GM12872 (cell line): ENCODE results near the gene EXOC4.

Experiments
- TF ChIP-seq, protein P1 (sequence below): IDR thresholded peaks from 3 replicates; pipeline ENCODE4 v1.5.1; 2011; ENCODE audit warnings: low read depth, mild to moderate bottlenecking, low read length, moderate library complexity; ENCODE audit not compliant: insufficient read depth

Gene EXOC4

DNA sequence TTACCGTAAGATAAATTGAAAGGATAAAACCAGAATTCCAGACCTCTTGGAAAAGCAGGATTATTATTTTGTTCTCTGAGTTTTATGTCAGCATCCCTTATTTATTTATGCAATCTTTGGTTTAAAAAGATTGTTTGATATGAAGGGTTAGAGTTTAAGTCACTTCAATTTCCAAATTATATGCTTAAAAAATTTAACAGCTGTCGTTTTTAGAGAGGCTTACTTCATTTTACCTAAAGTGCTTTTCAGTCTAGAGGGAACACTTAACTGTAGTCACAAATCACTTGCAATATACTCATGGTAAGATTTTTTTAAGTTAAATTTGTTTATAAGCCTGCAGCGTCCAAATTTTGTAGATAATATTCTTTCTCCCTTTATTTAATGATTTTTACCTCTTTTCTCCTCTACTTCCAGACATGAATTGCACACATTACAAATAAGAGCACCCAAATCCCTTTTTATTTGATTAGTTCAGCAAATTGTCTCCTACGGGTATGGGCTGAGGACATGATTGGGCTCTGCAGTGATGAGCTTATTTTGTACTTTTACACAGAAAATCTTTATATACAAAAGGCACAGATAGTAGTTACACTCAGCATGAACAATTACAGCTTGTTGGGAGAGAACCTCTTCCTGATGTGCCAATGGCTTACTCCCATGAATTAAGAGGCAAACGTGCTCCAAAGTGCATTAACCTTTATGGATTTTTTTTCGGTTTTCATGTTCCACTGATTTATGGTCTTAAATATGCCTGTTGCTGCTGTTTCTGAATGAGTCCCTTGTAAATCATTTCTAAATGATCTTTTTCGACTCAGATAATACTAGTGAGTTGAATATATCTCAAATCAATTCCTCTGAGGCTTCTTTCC, 555.0 kb downstream of the EXOC4 start:
- TF ChIP-seq, protein P1, sequence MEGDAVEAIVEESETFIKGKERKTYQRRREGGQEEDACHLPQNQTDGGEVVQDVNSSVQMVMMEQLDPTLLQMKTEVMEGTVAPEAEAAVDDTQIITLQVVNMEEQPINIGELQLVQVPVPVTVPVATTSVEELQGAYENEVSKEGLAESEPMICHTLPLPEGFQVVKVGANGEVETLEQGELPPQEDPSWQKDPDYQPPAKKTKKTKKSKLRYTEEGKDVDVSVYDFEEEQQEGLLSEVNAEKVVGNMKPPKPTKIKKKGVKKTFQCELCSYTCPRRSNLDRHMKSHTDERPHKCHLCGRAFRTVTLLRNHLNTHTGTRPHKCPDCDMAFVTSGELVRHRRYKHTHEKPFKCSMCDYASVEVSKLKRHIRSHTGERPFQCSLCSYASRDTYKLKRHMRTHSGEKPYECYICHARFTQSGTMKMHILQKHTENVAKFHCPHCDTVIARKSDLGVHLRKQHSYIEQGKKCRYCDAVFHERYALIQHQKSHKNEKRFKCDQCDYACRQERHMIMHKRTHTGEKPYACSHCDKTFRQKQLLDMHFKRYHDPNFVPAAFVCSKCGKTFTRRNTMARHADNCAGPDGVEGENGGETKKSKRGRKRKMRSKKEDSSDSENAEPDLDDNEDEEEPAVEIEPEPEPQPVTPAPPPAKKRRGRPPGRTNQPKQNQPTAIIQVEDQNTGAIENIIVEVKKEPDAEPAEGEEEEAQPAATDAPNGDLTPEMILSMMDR: no peak

DNA sequence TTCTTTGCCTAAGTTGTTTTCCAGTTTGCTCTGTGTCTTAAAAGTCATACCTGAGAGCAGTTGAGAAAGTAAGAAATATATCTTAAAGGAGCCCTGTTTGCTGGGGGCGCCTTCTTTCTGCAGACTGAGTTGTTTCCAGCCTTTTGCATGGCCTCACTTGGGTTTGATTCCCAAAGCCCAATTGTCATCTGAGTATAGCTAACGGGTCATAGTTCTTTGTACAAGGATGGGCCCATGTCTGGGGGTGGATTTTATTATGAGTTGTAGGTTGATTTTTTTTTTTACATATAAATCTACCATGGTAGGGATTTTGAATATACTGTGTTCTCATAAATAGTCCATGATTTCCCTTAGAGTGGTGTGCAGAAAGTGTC, 555.6 kb downstream of the EXOC4 start:
- TF ChIP-seq, protein P1: no peak

DNA sequence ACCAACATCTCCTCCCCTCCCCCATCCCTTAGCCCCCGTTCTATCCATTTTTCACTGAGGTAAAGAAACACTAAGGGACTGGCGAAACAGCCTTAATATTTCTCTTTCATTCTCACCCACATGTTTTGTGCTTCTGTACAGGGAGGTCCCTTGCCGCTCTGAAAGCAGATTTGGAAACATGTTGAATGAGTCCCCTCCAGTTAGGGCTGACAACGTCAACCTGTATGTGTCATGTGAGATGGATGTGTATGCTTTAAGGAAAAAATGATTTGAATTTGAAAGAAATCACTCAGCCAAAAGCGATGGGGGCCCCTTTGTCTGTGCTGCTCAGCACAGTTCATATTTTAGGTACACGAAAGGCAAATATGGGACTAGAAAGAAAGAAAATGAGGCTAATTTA, 560.0 kb downstream of the EXOC4 start:
- TF ChIP-seq, protein P1: no peak

DNA sequence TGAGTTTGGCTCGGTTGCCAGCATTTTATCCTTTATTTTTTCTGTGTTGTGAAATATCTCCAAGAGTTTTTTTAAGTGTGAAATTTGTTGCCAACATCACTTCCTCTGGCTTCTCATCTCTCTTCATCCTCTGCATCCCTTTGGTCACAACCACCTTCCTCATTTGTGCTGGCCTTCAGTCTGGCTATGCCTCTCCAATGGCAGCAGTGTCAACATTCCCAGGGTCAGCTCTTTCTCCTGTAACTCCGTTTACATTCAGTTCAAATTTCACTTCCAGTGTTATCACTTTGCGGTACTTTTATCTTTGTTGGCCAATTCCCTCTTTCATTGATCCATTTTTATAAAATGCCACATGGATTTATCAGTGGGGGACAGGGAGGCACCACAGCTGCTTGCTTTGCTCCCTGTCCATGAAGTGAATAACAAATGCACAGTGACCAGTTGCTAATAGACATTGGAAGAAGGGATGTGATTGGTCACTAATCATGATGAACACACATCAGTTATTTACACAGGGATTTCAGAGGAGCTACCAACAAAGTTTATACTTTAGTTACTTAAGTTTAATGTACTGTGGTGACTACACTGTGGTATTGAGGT, 562.8 kb downstream of the EXOC4 start:
- TF ChIP-seq, protein P1: no peak

DNA sequence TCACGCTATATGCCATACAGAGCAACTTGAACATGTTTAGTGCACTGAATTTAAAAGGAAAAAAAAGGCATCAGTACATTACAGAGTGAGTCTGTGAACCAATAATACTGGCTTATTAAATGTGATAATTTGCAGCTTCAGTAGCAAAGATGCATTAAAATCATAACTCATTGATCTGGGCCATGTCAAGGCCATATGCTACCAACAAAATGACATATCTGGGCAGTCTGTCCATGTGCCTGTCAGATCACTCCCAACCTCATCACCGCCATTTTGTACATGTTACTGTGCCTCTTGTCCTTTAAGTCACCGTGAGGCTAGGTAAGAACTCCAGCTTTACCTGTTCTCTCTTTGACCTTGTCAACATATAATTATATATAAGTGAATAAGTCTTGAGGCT, 566.8 kb downstream of the EXOC4 start:
- TF ChIP-seq, protein P1: no peak

DNA sequence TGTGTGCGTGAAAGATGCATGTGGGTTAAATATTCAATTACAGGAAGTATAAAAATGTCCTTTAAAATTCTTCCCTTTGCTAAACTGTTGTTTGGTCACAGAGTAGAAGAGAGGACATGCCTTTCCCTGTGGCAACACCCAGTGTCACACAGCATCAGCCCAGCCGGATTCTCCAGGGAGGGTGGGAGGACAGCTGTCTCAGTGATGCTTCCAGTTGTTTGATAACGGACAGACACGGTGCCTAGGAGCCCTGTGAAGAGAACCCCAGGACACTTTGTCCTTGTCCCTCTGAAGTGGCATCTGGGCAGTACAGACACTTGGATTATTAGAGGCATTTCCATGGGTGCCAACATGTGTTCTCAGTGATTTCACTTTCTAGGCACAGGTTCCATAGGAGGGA, 567.7 kb downstream of the EXOC4 start:
- TF ChIP-seq, protein P1: no peak

DNA sequence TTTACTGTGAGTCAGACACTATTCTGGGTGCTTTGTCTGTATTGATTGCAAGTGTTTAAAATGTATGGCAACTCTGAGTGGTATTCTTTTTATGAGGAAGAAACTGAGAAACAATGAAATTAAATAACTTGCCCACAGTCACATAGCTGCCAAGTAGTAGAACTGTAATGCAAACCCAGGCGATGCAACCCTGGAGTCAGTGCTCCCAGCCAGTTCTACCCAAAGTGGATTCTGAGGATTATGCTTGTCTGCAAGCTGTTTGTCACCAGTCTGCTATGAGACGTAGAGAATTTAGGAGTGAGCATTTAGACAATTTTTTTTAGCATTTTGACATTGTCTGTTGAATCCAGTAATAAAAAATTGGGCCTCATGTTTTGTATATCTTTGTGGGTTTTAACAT, 568.3 kb downstream of the EXOC4 start:
- TF ChIP-seq, protein P1: no peak
